HG03039 (cell line): ENCODE measurements around the gene RTN4IP1.

Source experiments
- ATAC-seq: cut with Tn5 transposase; IDR thresholded peaks from one replicate; pipeline ENCODE4 v1.9.1; 2021; ENCODE audit warnings: mild to moderate bottlenecking, moderate library complexity; ENCODE audit not compliant: unreplicated experiment

RTN4IP1 gene, protein sequence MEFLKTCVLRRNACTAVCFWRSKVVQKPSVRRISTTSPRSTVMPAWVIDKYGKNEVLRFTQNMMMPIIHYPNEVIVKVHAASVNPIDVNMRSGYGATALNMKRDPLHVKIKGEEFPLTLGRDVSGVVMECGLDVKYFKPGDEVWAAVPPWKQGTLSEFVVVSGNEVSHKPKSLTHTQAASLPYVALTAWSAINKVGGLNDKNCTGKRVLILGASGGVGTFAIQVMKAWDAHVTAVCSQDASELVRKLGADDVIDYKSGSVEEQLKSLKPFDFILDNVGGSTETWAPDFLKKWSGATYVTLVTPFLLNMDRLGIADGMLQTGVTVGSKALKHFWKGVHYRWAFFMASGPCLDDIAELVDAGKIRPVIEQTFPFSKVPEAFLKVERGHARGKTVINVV

DNA sequence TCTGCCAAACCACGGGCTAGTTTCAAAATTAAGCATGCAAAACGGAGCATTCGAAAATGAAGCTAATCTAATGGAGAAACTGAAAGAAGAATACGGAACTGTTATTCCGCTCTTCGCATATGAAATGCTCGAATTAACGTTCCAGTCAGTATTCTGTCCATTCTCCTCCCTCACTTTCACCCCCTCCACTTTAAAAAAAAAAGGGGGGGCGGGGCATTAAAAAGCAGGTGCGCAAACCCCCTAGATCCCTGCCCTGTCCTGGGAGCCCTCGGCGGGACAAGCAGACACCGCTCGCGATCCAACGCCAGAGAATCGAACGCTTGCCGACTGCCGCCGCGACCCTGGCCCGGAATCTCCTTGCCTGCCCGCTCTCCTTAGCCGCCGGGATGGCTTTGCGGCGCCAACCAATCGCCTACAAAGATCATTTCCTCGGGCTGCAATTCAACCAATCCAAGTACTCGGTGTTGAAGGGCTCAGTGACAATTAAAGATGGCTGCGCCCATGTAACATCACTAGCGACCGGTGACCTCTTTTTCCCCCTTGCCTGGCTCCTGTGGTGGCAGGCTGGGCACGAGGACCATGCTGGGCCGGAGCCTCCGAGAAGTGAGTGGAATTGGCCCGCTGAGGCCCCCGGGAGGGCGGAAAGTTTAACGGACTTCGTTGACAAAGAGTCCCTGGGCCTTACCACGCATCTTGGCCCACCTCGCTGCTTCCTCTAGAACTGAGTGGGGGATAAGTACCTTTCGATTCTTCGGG, at the start of gene RTN4IP1, which contains the start of gene QRSL1:
RTN4IP1 (minus strand) TSS at position 396 of the 756 bp plus-strand sequence. CDS start 477 bp downstream, outside the sequence.
QRSL1 (plus strand) TSS at position 476 of the 756 bp plus-strand sequence; CDS start at position 580, 104 bp downstream.
- peak; percentile 80 for ATAC-seq

DNA sequence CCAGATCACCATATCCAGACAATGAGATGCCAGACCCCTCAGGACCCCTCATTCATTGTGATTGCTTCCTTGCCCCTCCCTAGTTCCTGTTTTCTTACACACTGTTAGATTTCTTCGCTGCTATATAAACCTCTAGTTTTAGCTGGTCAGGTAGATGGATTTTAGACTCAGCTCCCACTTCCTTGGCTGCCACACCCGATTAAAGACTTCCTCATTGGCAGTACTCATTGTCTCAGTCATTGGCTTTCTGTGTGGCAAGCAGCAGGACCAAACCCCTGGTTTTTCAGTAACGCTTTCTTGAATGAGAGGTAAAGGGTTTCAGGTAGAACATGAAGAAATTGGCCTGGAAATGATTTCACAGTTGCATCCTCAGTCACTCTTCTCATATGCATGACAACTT, 48.0 kb upstream of the RTN4IP1 start:
- no peak for ATAC-seq

DNA sequence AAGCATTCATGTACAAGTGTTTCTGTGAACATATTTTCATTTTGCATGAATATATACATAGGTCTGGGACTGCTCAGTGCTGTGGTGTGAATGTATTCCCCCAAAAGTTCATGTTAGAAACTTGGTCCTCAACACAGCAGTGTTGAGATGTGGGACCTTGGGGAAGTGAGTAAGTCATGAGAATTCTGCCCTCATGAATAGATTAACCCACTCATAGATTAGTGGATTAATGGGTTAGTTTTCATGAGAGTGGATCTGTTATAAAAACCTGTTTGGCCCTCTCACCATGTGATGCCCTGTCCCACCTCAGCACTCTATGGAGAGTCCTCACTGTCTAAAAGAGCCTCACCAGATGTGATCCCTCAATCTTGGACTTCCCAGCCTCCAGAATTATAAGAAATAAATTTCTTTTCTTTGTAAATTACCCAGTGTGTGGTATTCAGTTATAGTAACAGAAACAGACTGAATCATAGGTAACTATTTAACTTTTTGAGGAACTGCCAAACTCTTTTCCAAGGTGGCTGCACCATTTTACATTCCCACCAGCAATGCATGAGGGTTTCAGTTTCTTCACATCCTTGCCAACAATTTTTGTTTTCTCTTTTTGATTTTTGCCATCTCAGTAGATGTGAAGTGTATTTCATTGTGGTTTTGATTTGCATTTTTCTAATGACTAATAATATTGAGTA, 45.4 kb upstream of the RTN4IP1 start:
- no peak for ATAC-seq

DNA sequence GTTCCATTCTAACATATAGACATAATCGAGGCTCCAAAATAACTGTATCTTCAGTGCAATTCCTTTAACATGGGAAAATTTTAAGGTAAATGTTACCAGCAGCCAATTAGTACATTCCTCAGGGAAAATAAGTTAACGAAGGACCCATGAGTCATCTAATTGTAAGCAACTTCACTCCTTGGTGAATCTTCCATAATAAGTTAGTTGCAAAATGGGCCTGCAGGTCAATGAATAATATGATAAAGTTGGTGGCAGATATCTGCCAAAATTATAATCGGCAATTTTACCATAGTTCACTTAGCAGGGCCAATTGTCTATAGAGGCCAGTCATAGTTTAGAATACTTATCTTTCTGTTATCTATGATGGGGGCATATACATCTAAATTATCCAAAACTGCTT, 42.4 kb upstream of the RTN4IP1 start:
- no peak for ATAC-seq

- no peak for ATAC-seq
Observed at GRCh38 chr6:106670236-106670635, 40.9 kb upstream of the RTN4IP1 start.

GRCh38 chr6:106667022-106667402, 37.7 kb upstream of the RTN4IP1 start:
- ATAC-seq = no peak

DNA sequence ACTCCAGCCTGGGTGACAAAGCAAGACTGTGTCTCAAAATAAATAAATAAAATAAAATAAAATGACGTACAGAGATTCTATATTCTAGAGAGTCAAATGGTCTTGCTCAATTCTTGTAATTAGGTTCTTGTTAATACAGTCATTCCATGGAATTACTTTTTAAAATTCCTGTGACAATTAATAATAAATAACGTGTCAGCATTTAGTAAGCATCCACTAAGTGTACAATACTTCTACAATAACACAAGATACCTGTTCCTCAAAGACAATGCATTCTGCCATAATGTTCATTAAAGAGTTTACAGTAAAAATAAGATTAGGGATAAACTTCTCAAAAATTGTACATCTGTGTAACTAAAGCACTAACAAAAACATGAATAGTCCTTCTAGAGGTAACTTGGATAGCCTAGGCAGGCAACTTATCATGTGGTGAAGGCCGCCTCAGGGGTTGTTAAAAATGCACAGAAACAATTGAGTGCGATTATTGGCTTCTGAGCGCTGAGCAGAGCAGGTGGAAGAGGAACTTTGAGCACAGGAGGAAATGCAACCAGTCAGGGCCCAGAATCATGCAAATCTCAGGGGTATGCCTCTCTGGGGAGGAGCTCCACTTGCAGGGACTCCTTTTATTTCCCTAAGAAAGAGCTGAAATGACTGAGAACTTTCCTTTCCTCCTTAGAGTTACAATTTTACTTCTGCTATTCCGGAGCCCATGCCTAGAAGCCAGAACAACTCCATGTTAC, 37.2 kb upstream of the RTN4IP1 start:
- ATAC-seq = peak; percentile 96

DNA sequence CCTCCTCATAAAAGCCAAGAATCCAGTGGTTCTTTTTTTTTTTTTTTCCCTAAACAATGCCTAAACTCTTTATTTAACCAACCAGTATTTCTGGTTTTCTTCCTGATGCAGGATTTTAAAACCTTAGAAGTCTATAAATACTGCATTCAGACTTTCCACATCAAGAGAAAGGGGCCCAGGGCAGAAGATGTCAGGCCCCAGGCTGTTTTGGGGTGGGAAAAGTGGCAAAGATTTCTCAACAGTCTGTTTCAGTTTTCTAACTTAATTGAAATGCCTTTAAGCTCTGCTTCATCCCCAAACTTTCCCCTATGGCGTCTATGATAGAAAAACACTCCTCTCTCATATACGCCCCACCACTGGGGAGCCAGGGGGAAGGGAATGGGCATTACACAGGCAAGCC, 33.2 kb upstream of the RTN4IP1 start:
- no peak for ATAC-seq

GRCh38 chr6:106659859-106660258, 30.6 kb upstream of the RTN4IP1 start:
- no peak for ATAC-seq

GRCh38 chr6:106658469-106658868, 29.2 kb upstream of the RTN4IP1 start:
- no peak for ATAC-seq

DNA sequence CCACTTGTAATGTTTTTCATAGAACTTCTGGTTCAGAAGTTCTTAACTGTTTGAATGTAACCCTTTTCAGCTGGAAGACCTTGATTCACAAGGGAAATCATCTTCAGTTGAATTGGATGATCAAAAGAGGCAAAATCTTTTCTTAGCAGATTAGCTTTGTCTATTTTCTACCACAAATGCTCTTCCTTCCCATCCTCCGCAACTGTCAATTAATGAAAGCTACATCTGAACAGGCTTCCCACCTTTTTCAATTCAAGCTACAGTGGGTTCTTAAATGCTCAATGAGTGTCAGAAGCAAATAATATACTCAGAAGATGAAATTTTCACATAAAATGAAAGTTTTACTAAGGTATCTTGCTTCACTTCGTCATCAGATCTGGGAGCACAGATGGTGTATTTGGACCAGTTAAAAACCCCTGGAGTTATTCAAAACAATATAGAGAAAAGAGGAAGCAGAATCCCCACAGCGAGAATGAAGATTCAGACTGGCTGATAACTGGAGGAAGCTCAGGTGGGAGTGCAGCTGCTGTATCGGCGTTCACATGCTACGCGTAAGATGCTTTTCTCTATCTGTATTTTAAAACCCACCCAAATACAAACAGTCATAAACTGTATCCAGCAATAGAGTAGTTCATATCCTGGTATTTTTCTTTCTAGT, 19.5 kb upstream of the RTN4IP1 start:
- peak; percentile 83 for ATAC-seq

DNA sequence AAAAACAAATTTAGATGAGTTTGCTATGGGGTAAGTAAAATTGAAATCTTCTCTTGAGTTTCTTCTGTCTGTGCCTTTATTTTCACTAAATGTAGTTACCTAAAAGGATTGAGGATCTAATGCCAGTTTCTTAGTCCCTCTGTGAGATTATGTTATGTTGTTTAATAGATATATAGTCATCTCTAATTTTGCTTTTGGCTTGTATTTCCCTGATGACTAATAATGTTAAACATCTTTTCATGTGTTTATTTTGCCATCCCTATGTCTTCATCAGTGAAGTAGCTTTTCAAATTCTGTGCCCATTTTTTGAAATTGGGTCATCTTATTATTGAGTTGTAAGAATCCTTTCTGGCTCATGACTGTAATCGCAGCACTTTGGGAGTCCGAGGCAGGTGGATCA, 13.8 kb upstream of the RTN4IP1 start:
- no peak for ATAC-seq

DNA sequence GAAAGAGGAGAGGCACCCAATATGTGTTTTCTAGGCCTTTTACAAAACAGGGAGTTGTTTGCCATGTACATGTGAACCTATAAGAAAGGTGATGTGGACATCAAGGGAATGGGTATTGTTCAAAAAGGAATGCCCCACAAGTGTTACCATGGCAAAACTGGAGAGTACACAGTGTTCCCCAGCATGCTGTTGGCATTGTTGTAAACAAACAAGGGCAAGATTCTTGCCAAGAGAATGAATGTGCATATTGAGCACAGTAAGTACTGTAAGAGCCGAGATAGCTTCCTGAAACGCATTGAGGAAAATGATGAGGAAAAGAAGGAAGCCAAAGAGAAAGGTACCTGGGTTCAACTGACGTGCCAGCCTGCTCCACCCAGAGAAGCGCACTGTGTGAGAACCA, 13.2 kb upstream of the RTN4IP1 start:
- ATAC-seq = no peak

DNA sequence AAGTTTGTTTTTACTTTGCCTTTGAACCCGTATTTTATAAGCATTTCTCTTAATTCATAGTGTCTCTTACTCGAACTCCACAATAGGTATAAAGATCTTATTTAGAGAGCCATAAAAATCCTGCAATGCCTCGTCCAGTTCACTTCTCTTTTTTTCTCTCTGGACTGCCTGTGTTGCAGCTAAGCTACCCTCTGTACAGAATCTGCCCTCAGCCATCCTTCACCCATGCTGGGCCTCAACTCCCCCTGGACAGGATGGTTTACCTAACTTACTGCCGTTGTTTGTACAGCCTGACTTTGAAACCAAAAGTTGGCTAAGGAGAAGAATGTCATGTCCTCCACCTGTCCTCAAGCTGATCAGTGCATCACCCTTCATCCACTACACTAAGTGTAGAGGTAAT, 10.5 kb upstream of the RTN4IP1 start:
- no peak for ATAC-seq

DNA sequence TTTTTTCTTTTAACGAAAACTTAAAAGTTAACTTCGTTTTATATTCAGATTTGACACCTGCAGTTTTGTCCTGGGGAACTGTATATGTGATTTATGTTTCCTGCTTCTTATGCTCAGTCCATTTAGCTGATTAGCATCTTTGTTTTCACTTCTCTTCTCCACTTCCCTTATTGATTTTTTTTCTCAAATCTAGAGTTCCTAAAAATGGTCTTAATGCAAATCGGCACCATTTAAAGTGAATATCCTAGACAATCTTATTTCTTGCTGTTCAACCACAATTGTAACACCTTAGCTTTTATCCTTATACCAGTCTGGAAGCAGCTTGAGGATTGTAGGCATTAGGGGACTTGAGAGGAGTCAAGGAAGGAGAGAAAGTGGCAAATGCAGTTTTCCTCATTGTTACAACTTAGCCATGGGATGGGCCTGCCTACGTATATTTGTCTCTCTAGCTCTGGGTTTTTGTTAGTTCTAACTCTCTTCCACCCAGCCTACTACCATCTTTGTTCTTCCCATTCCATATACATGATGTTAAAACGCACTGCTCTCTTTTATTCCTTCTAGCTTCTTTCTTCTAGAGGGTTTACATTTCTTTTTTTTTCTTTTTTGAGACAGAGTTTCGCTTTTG, 8.5 kb upstream of the RTN4IP1 start:
- no peak for ATAC-seq

DNA sequence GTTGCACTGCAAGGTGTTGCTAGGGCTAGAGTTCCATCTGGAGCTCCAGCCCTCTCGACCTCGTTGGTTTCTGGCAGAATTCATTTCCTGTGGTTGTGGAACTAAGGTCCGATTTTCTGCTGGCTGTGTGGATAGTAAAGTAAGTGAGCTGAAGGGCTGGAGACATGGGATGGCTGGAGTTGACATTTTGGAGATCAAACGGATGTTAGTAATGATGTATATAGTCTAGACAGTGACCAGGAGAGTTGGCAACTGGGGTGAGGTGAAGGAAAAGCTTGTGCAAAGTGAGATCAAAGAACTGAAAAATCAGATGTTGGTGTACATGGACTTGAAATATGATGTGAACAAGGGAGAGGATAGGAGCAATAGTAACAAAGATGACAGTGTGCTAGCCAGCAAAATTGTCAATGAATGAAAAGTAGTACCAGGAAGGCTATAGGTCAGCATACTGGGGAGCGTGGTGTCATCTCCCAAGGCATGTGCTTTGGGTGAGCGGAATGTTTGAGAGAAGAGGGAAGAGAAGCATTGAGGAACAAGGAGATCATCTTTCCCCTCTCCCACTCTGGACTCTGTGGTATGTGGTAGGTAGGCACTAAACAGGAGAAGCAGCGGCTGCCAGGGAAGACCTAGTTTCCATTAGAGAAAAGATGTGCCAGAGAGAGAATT, 7.9 kb upstream of the RTN4IP1 start:
- no peak for ATAC-seq

GRCh38 chr6:106634565-106634964, 5.3 kb upstream of the RTN4IP1 start:
- no peak for ATAC-seq

DNA sequence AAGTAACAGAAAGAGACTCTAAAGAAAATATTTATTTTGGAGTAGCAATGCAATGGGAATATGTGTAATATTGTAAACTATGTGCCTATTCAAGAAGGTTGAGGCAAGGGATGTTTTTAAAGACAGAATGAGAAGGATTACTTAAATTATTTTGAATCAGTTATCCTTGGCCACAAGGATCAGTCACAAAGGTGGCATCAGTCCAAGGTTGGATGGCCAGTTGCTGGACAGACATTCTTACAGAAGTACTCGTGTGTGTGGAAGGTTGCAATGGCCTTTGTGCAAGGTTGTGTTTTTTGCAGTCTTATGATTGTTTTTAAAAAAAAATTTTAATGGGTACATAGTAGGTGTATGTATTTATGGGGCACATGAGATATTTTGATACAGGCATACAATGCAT, 2.0 kb upstream of the RTN4IP1 start:
- ATAC-seq = no peak

DNA sequence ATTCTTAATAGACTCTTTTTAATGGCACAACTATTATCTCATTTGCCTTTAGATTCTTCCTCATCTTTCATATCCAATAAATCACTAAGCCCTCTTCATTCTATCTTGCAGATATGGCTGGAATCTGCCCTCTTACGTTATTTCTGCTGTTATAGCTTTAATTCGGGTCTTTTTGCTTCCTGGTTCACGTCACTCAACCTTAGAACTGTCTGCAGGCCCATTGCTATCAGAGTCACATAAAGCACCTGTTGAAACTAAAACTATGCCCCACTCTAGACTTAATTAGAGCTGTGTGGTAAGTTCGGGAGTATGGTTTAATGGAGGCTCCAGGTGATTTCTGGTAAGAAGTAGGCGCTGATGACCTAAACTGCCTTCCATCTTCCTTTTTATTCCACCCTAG, 1.1 kb upstream of the RTN4IP1 start:
- ATAC-seq = no peak

GRCh38 chr6:106629859-106630163, 513 bp upstream of the RTN4IP1 start:
- ATAC-seq = no peak
